NOMO-1 (cell line): ENCODE results near the gene DZIP1L.

Source experiments
- DNase-seq, 2 experiments: peaks; one replicate each; lab custom pipeline; 2025; ENCODE audit not compliant: unreplicated experiment in 2 of 2; lab: John Stamatoyannopoulos, UW

Gene DZIP1L

DNA sequence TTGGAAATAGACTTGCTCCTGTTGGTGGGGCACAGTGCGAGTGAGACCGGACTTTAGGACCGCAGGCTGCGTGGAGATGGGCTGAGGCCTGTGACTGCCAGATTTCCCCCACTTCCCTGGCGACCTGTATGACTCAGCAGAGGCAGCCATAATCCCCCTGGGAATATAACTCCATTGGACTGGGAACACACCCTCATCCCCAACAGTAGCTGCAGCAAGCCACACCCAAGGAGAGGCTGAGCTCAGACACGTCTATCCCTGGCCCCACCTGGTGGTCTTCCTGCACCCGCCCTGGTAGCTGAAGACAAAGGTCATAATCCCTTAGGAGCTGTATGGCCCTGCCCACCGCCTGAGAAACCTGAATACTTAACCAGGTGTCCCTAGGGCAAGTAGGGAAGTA, 42.6 kb downstream of the DZIP1L start:
- DNase-seq: no peak

DNA sequence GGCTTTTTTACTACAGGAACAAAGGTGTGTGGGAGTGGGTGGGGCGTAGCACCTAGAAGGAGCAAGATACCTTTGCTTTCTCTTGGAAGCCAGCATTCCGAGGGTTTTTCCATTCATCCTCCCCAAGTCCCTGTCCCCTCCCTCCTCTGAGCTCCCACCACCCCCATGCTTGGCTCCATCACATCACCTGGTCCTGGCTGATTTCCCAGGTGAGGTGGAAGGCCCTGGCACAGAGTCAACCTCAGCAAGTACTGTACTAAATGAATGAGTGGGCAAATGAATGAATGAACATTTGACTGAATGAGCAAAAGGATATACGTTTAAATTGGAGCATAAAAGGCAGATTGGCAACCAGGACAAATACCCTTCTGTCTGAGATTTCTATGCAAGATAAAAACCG, 45.4 kb downstream of the DZIP1L start:
- DNase-seq: no peak

DNA sequence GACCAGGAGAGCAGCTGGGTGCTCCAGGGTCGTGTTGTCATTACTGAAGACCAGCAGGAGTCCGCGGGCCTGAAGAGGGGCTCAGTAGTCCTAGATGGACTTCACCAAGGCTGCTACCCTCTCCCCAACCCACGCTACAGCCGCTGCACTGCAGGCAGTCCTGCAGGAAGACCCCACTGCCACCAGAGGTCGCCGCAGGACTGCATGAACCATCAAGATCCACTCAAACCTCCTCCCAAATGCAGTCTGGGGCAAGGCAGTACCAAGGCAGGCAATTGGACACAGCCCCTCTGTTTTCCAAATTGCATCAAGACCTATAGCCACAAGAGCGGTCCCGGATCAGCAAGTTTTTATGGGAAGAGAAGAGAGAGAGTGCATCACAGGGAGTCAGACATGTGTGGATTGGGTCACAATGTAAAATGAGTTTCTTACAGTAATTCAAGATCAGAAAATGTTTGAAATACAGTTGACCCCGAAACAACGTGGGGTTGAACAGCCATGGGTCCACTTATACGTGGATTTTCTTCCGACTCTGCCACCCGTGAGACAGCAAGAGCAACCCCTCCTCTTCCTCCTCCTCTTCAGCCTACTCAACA, 46.7 kb downstream of the DZIP1L start:
- peak; percentile 54 to 75 for DNase-seq

DNA sequence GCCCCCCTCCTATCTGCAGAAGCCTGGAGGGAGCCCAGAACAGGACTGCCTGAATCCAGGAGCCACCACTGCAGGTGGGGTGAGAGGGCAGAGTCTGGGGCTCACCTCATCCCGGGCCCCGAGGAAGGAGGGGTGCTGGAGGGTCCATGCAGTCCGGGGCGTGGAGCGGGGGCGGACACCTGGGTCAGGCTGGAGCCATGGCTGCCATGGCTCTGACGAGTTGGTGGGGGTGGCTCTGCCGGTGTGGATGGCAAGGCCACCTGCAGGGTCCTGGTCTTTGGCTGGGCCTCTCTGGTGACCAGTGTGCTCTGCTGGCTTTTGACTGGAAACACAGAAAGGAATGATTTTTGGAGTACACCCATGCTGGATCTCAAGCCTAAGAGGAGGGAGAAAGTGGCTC, 47.4 kb downstream of the DZIP1L start:
- no peak for DNase-seq

DNA sequence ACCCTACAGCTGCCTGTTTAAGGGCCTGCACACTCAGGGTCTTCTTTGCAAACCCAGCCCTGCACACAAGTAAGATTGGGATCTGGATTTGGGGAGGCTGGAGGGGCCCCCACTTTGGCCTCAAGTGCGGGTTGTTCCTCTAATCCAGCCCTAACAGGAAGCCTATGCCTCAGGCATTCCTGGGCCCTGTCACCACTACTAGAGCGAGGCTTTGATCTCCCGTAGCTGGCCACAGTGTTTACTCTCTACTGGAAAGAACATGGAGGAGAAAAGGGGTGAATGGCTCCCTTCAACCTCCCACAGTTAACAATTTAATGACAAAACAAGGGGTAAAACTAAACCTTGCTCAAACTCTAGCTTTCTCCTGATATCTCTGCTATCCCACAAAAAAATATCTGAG, 48.4 kb downstream of the DZIP1L start:
- no peak for DNase-seq

DNA sequence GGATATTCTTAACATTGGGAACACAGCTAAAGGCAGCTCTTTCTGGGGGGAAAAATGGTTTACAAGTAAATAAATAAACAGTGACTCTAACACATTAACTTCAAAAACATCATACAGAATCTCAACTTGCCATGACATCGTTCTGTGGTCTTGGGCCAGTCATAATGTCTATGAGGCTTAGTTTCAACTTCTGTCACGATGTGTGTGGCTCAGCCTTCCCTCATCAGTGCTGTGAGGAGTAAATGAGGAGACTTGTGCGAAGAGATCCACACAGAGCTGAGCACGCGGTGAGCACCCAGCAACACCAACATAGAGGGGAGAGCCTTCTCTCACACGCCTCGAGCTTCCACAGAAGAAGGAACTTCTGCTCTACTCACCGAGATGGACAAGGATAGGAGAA, 49.0 kb downstream of the DZIP1L start:
- DNase-seq: no peak

DNA sequence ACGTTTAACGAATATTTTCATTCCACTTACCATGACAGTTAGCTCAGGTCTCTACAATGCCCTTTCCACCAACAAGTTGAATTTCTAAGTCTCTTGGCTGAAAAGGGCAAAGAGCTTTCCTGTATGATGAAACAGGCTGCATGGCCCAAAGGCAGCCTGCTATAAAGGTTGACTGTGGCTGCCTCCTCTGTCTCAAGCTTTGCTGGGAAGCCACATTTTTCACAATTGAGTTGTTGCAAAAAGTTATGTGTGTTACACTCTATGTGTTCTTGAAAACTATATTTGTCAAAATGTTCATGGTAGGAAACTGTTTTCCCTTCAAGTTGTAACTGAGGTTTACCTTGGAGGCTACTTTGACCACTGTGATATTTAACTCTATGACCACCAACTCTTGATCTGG, 49.5 kb downstream of the DZIP1L start:
- DNase-seq: no peak

DNA sequence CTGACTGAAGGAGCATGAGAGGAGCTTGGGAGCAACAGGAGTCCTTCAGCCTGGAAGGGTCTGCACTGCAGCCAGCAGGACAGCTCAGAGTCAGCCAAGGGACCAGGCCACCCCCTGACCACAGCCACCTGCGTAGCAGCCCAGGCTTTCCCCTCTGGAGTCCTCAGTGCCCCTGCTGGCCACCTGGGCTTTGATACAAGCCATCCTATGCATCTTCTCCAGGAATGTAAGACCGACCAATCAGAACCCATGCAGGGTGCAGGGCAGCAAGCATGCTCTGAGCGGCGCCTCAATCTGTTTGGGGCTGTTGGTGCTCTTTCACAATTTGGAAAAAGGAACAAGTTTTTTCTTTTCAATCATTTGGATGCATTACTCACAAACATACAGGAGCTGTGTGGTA, 52.0 kb downstream of the DZIP1L start:
- DNase-seq: peak in 1 of 2 experiments; percentile 39

DNA sequence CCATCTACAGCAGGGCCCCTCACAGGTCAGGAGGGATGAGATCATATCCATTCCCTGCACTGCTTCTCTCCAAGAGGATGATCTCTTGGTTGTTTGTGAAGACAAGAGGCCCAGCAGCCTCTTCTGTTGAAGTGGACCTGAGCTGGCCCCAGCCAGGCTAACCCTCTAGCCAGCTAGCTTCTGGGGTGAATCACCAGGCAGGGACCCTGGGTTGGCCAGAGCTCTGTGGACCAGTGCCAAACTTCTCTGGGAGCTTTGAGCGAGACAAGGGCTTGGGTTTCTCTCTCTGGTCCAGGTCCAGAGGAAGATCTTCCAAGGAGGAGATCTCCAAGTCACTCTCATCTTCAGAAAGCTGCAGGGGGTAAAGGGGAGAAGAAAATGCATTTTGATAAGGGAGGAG, 52.8 kb downstream of the DZIP1L start:
- DNase-seq: no peak

DNA sequence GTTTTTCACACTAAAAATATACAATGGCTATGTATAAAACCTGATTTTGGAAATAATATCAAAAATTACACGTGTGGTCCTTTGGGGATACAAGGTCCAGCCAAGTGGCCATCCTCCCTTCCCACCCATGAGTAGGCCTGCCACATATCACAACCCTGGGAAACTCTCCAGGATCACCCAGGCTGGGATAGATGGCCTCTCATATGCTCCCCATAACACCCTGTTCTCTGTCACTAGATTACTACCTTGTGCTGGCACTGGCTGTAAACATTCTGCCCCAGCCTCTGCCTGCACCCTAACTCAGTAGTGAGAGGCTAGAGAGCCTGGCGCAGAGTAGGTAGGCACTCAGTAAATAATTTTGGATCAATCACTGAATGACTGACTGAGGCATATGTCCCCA, 53.4 kb downstream of the DZIP1L start:
- no peak for DNase-seq

DNA sequence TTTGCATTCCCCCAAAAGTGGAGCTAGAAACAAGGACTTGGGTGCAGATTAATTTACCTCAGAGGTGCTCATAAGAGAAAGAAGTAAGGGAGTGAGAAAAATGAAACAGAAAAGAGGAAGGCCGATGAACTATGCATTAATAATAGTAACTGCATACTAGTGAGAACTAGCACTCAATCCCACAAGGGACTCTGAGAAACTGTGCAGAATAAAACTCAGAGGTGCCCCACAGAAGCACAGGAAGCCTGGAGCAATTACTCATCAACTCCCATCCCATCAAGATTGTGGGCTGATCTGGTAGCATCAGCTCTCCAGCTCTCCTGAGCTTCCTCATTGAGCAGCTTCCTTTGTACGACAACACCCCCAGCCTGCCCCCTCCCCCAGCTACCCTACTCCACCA, 54.6 kb downstream of the DZIP1L start:
- DNase-seq: peak; percentile 50 to 57

DNA sequence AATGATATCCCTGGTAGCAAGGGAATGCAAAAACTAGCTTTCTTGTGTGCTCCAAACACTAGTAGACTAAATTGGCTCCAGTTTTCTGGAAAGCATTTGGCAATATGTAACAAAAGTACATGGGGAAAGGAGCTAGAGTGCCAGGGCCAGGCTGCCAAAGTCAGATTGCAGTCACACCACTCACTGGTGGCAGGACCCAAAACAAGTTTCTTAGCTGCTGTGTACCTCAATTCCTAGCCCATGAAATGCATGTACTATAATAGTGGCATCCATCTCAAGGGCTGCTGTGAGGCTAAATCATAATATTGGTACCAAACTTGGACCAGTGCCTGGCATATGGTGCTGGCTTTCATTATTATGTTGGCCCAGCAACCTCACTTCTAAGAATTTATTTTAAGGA, 56.1 kb downstream of the DZIP1L start:
- DNase-seq: no peak

DNA sequence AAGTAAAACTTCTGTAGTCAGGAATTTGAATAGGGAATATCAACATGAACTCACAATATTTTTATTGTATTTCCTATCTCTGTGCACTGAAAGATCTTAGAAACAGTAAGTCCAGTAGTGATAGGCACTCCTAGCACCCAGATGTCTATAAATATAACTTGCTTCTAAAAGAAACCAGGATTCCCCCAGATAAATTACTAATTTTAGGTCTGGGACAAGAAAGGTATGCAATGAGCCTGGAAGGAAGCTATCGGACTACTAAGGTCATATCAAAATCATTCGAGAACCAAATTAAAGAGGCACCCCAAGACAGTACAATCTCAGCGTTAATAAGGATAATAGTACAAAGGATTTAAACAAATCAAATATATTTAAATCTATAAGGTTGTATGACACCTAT, 58.0 kb downstream of the DZIP1L start:
- no peak for DNase-seq

DNA sequence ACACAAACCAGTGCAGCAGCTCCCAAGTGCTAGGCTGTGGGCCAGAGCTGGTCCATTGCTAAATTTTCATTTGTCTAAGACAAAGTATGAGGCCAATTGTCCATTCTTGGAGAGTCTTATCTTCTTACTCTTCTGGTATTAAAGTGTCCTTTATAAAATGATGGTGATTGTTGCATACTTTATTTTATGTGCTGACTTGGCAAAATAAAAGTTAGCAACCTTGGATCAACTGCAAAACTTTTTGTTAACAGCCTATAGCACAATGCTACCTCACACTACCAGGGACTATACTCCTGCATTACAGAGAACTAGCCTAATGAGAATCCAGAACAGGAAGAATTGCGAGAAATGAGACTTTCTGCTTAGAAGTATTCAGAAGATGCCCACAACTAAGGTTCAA, 61.4 kb downstream of the DZIP1L start:
- no peak for DNase-seq

DNA sequence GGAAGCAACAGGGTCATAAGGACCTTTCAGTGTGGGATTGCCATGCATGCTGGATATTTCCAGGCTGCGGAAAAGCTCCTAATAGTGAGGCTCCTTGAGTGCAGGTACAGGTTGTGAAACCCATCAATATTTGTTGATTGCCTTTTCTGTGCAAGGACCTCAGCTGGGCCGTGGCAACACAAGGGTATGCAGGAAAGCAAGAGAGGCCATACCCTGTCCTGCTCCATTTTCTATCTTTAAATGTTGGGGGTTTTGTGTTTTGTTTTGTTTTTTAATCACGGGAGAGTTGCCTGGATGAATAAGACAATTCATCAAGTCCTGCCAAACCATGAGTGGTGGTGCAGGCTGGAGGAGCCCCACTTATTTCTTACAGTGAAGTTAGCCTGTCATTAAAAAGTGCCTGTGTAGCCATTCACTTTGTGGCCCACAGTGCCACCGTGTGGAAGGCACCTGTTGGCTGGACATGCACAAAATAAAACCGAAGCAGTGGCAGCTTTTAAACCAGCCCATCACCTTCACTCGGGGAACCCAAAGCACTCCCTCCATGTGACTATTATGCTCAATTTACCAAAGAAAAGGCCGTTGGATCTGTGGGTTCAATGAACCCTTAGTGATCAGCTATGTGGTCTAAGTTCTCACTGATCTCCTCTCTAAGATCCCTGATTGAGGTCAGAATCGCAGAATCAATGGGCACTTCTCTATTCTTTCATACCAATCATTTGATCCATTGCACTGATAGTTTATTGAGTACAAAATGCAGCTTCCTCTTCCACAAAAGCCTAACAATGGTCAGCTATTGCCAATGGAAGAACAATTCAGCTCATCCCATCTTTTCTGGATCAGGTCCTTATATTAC, 63.2 kb downstream of the DZIP1L start:
- DNase-seq: peak; percentile 37 to 64

DNA sequence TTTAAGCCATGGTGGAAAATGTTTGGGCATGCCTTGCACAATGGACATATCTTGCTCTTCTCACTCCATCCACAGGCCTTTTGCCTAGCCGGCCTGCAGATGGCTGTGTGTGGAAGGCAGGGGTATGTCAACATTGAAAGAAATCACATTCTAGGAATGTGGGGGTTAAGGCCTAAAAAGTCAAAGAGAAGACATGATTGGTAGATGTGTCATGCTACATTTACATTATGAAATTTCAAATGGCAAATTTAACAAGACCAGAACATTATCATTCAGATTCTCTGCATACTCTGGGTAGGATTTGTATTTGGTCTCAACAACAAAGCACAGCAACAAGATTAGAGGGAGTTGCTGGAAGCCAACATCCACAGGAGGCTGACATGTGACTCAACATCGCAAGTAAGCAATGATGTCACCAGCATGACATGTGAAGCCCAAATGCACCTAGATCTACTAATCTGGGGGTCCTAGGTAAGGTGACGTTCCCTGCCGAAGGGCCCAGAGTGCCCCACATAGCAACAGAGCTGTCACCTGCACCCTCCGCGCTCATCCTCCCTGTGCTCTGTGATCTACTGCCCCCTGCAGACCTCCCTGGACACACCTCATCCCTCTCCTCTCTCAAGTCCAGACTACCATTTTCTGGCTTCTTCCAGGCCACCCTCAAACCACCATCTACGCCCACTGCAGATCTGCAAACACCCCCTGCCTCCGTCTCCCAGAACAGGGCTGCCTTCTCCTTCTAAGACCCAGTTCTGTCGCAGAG, 66.1 kb downstream of the DZIP1L start:
- DNase-seq: no peak

DNA sequence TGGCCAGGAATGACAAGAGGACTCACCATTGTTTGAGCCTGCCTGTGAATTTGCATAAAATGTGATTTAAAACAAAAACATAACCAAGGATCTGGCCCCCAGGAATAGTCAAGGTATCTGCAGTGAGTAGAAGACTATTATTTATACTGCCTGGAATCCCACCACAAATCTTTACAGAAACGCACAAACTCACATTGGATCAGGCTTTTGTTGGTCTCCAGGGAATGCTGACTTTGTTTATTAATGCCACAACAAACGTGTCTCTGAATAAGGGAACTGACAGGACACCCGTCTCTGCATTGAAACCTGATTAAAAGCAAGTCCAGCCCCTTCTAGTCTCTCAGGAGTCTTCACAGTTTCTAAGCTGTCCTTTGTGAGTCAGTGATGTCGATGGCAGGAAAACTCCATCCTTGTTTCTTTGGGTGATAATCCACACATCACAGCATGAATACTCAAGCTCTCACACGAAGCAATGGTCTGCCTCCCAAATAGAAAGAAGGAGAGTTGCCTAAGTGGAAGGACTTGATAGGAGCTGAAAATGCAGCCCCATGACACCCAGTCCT, 67.7 kb downstream of the DZIP1L start:
- DNase-seq: no peak

DNA sequence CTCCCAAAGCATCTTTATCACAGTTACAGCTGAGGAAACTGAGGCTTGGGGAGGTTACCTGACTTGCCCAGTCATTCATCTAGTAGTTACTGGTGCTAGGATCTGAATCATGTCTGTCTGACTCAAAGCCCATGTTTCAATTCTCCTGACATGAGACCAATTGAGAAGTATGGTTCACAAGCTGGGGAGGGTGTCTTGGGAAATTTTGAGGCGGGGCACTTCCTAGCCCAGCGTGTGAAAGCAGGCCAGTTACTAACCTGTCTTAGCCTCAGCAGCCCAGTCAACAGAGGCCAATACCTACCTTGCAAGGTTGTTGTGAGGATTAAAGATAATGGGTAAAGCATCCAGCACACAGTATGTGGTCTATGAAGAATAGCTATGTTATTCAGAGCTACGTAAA, 68.5 kb downstream of the DZIP1L start:
- DNase-seq: no peak

DNA sequence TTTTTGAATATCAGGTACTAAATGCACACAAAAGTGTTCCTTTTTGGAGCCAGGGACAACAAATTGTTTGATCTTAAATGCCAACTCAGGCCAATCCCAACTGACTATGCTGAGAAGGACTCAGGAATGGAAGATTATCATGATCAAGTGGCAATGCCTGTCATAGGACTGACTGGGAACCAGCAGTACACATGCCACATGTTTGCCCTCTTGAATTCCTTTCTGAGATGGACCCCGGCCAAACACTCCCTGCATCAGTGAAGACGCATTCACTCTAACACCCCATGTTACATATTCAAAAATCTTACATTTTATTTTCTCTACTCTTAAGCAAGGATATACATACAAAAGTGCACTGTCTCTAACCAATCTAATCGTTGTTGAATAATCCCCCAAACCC, 69.3 kb downstream of the DZIP1L start:
- DNase-seq: no peak

DNA sequence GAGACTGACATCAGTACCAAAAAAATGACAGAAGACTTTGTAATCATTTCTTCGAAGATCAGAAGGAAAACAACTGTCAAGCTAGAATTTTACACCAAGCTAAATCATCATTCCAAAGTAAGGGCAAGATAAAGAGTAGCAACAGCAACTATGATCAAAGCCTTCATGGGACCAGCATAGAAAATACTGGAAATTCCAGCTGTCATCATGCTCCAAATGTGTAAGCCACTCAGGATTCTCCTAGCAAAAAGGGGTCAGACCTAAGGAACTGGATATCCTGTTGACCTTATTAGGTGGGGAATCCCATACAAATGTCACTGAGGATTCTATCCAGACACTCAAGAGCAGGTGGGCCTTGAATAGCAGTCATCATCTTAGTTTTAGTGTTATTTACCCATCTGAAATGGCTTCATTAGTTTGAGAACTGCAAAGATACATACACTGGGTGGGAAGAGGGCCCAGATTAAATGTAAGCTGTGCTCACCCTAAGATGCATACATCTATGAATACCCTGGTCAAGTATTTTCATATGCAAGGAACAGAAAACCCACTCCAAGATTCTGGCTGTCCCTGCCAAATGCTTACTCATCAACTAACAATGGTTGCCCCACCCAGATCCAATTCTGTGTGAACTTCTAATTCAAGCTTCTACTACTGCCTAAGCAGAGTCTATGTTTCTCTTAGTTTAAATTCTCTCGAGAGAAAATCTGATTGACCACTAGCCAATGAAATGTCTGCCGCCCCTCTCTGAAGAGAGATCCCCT, 72.0 kb downstream of the DZIP1L start:
- no peak for DNase-seq

DNA sequence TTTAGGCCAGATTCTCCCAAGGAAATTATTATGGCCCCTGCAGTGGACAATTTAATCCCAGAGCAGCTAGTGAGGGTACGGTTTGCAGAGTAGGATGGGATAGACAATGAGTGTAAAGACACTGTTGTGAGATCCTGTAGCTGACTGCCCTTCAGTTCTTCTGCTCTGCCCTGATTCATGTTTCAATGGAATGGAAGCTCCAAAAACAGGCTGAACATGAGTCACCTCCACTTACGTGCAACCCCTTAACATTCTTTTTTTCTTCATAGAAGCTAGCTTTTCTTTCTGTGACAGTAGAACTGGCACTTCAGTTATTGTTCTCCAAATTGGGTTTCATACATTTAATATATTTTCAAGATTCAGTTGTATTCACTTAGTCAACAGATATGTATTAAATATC, 73.4 kb downstream of the DZIP1L start:
- no peak for DNase-seq
